ENCODE data around the gene NACC1.
"Not testable (repeated sequence)": the region's sequence is repeated elsewhere in the genome, so short reads cannot be mapped to it uniquely, and the experiment has no call there.

GRCh38 chr19:13178291-13178690 is 60.2 kb downstream of the NACC1 start:
- TF ChIP-seq FOXA1 (IDR thresholded peaks at IDR 0.05); FOXM1 (IDR thresholded peaks at IDR 0.05; ENCODE audit: borderline replicate concordance); PKNOX1 (IDR thresholded peaks at IDR 0.05); NFRKB (IDR thresholded peaks at IDR 0.05); SP1 (IDR thresholded peaks at IDR 0.05): not testable (repeated sequence)

All from HEK293T (cell line).